ENCODE data around the gene CNTN4.

GRCh38 chr3:2098398-2099027 lies at the start of gene CNTN4:
- no peak for TF ChIP-seq HMGA2 (CRISPR knock-in tag; IDR thresholded peaks at IDR 0.05)
- no peak for TF ChIP-seq CTCF (IDR thresholded peaks at IDR 0.05)
- no peak for TF ChIP-seq ATF3 (CRISPR knock-in tag; conservative IDR thresholded peaks at IDR 0.05)
- TF ChIP-seq TCF7 (CRISPR knock-in tag; IDR thresholded peaks at IDR 0.05; ENCODE audit: low read depth) = no peak
- no peak for TF ChIP-seq MLX (CRISPR knock-in tag; IDR thresholded peaks at IDR 0.05)
- no peak for TF ChIP-seq FOXP1 (CRISPR knock-in tag; IDR thresholded peaks at IDR 0.05; ENCODE audit: borderline replicate concordance)
- no peak for TF ChIP-seq ATF2 (CRISPR knock-in tag; IDR thresholded peaks at IDR 0.05; ENCODE audit: borderline replicate concordance, low read depth)
- no peak for TF ChIP-seq CDX4 (CRISPR knock-in tag; IDR thresholded peaks at IDR 0.05; ENCODE audit: borderline replicate concordance)
- TF ChIP-seq TP53 (CRISPR knock-in tag; IDR thresholded peaks at IDR 0.05) = no peak
- no peak for TF ChIP-seq USF1 (CRISPR knock-in tag; IDR thresholded peaks at IDR 0.05)
- TF ChIP-seq FOXP4 (CRISPR knock-in tag; IDR thresholded peaks at IDR 0.05) = no peak
- no peak for TF ChIP-seq GRHL2 (CRISPR knock-in tag; IDR thresholded peaks at IDR 0.05; ENCODE audit: insufficient replicate concordance, severe bottlenecking)
- no peak for TF ChIP-seq RELA (CRISPR knock-in tag; IDR thresholded peaks at IDR 0.05; ENCODE audit: borderline replicate concordance)
- TF ChIP-seq KAT7 (CRISPR knock-in tag; IDR thresholded peaks at IDR 0.05; ENCODE audit: borderline replicate concordance) = no peak
